H9 (cell line): ENCODE data around the gene CERS6. TPM values are rescaled to one million over a fixed set of nuclear protein-coding genes. Genes with fewer than 3 reads are reported as not detected.
A peak's percentile ranks its signal among the peaks of the same experiment; 100 is the strongest.

ENCODE experiments used
- DNase-seq: peaks from one replicate; pipeline ENCODE4 v3.0.0-alpha.2; 2017
- H2AFZ ChIP-seq: one replicate; pipeline ENCODE4 v1.6.1; 2013; ENCODE audit warnings: mild to moderate bottlenecking, low read length, control low read depth, moderate library complexity
- H2AK5ac ChIP-seq: 2 replicates; pipeline ENCODE4 v1.6.1; 2013; ENCODE audit warnings: low read length, control low read depth, mixed read lengths; ENCODE audit not compliant: insufficient read length
- H2BK120ac ChIP-seq: one replicate; pipeline ENCODE4 v1.6.1; 2013; ENCODE audit warnings: low read depth, mild to moderate bottlenecking, low read length, control low read depth, inconsistent platforms; ENCODE audit not compliant: poor library complexity, severe bottlenecking
- H2BK12ac ChIP-seq: 2 replicates; pipeline ENCODE4 v1.6.1; 2013; ENCODE audit warnings: low read length, control low read depth, mixed read lengths, low read depth; ENCODE audit not compliant: insufficient read length
- H2BK15ac ChIP-seq: 2 replicates; pipeline ENCODE4 v1.6.1; 2013; ENCODE audit warnings: low read depth, low read length, control low read depth
- H2BK20ac ChIP-seq: one replicate; pipeline ENCODE4 v1.6.1; 2013; ENCODE audit warnings: low read depth, mild to moderate bottlenecking, low read length, control low read depth, inconsistent platforms; ENCODE audit not compliant: poor library complexity, severe bottlenecking
- H2BK5ac ChIP-seq: 2 replicates; pipeline ENCODE4 v1.6.1; 2013; ENCODE audit warnings: low read length, control low read depth, mixed read lengths; ENCODE audit not compliant: insufficient read length
- H3K14ac ChIP-seq: 2 replicates; pipeline ENCODE4 v1.6.1; 2013; ENCODE audit warnings: low read length, control low read depth; ENCODE audit not compliant: insufficient read depth
- H3K18ac ChIP-seq: 2 replicates; pipeline ENCODE4 v1.6.1; 2013; ENCODE audit warnings: low read depth, mild to moderate bottlenecking, mixed read lengths, low read length, control low read depth; ENCODE audit not compliant: insufficient read length
- H3K23ac ChIP-seq: 2 replicates; pipeline ENCODE4 v1.6.1; 2013; ENCODE audit warnings: low read length, control low read depth, mixed read lengths, low read depth; ENCODE audit not compliant: insufficient read length
- H3K23me2 ChIP-seq: 2 replicates; pipeline ENCODE4 v1.6.1; 2013; ENCODE audit warnings: low read depth, mild to moderate bottlenecking, mixed read lengths, low read length, control low read depth; ENCODE audit not compliant: insufficient read length, poor library complexity, severe bottlenecking
- H3K27ac ChIP-seq: 2 replicates; pipeline ENCODE4 v1.5.1; 2013; ENCODE audit warnings: low read length, control low read depth, mixed read lengths, low read depth; ENCODE audit not compliant: insufficient read length
- H3K27me3 ChIP-seq: 2 replicates; pipeline ENCODE4 v1.6.1; 2013; ENCODE audit warnings: low read length, control low read depth, inconsistent platforms; ENCODE audit not compliant: insufficient read depth
- H3K4ac ChIP-seq: 2 replicates; pipeline ENCODE4 v1.6.1; 2013; ENCODE audit warnings: low read depth, mild to moderate bottlenecking, control low read depth, inconsistent platforms, low read length, moderate library complexity
- H3K4me1 ChIP-seq: 2 replicates; pipeline ENCODE4 v1.6.1; 2013; ENCODE audit warnings: low read length, control low read depth, inconsistent platforms; ENCODE audit not compliant: insufficient read depth
- H3K4me2 ChIP-seq: 2 replicates; pipeline ENCODE4 v1.6.1; 2013; ENCODE audit warnings: low read length, control low read depth, mixed read lengths; ENCODE audit not compliant: insufficient read length, insufficient read depth
- H3K56ac ChIP-seq: 2 replicates; pipeline ENCODE4 v1.6.1; 2013; ENCODE audit warnings: low read depth, mild to moderate bottlenecking, mixed read lengths, low read length, control low read depth; ENCODE audit not compliant: insufficient read length
- H3K79me1 ChIP-seq: 2 replicates; pipeline ENCODE4 v1.6.1; 2013; ENCODE audit warnings: low read depth, mild to moderate bottlenecking, moderate library complexity, low read length, control low read depth, inconsistent platforms; ENCODE audit not compliant: insufficient read depth, poor library complexity, severe bottlenecking
- H3K79me2 ChIP-seq: 2 replicates; pipeline ENCODE4 v1.6.1; 2013; ENCODE audit warnings: low read length, control low read depth, inconsistent platforms; ENCODE audit not compliant: insufficient read depth
- H3K9ac ChIP-seq: 2 replicates; pipeline ENCODE4 v1.6.1; 2013; ENCODE audit warnings: low read length, control low read depth, mixed read lengths; ENCODE audit not compliant: insufficient read length; ENCODE audit errors: extremely low read depth
- H3K9me3 ChIP-seq: one replicate; pipeline ENCODE4 v1.6.1; 2013; ENCODE audit warnings: low read depth, low read length, inconsistent platforms; ENCODE audit not compliant: control insufficient read depth
- H3T11ph ChIP-seq: one replicate; pipeline ENCODE4 v1.6.1; 2013; ENCODE audit warnings: mild to moderate bottlenecking, low read length, control low read depth, inconsistent platforms
- H4K20me1 ChIP-seq: one replicate; pipeline ENCODE4 v1.6.1; 2013; ENCODE audit not compliant: control insufficient read depth, insufficient read length, insufficient read depth
- H4K5ac ChIP-seq: 2 replicates; pipeline ENCODE4 v1.6.1; 2013; ENCODE audit warnings: low read depth, mild to moderate bottlenecking, mixed read lengths, low read length, control low read depth; ENCODE audit not compliant: insufficient read length
- H4K8ac ChIP-seq: replicated peaks from 2 replicates; pipeline ENCODE4 v1.6.1; 2013; ENCODE audit warnings: low read length, control low read depth, mixed read lengths, low read depth; ENCODE audit not compliant: insufficient read length
- H4K91ac ChIP-seq: 2 replicates; pipeline ENCODE4 v1.6.1; 2013; ENCODE audit warnings: low read depth, mild to moderate bottlenecking, moderate library complexity, mixed read lengths, low read length, control low read depth; ENCODE audit not compliant: insufficient read length
- H3K27ac Mint-ChIP-seq, 3 experiments: 2 replicates in 2 of 3; 3 replicates in 1 of 3; pipeline ENCODE4 v1.8.0; 2020 to 2021; ENCODE audit warnings: mixed read lengths in 3 of 3, mild to moderate bottlenecking in 1 of 3, moderate library complexity in 1 of 3
- H3K27me3 Mint-ChIP-seq: 2 replicates; pipeline ENCODE4 v1.8.0; 2021; ENCODE audit warnings: low read depth, mild to moderate bottlenecking, moderate library complexity, mixed read lengths
- H3K36me3 Mint-ChIP-seq, 3 experiments: 2 replicates in 2 of 3; 3 replicates in 1 of 3; pipeline ENCODE4 v1.8.0; 2020 to 2021; ENCODE audit warnings: low read depth in 3 of 3, mixed read lengths in 3 of 3; ENCODE audit not compliant: insufficient read depth in 1 of 3
- H3K4me1 Mint-ChIP-seq, 2 experiments: 2 replicates each; pipeline ENCODE4 v1.8.0; 2020; ENCODE audit warnings: mixed read lengths in 2 of 2
- H3K4me3 Mint-ChIP-seq, 2 experiments: 2 replicates in 1 of 2; 3 replicates in 1 of 2; pipeline ENCODE4 v1.8.0; 2020 to 2021; ENCODE audit warnings: mild to moderate bottlenecking in 2 of 2, mixed read lengths in 2 of 2, moderate library complexity in 1 of 2
- H3K9me3 Mint-ChIP-seq, 2 experiments: 2 replicates in 1 of 2; 3 replicates in 1 of 2; pipeline ENCODE4 v1.8.0; 2020; ENCODE audit warnings: mild to moderate bottlenecking in 2 of 2, mixed read lengths in 2 of 2, moderate library complexity in 1 of 2
- WGBS: extraction: QIAGEN DNeasy Blood & Tissue Kit; methylation state at CpG from one replicate; pipeline ENCODE4 v1.1.7; 2013; ENCODE audit warnings: missing lambda C conversion rate, low lambda C conversion rate, mixed read lengths; ENCODE audit not compliant: insufficient read length; ENCODE audit errors: extremely low coverage; 5-methylcytosine and 5-hydroxymethylcytosine counted together
- total RNA-seq: library from RNA; stranded (reverse); gene quantifications from 2 replicates; pipeline ENCODE4 v1.2.1, GENCODE V29; 2021
- TF ChIP-seq, protein P1 (sequence below): fragments of 200-600 bp; sonication (generic); conservative IDR thresholded peaks from 3 replicates; pipeline ENCODE4 v1.8.0; 2021; ENCODE audit warnings: antibody characterized with exemption, mild to moderate bottlenecking

CERS6 gene
- total RNA-seq, 1 experiment from 2014 or later, result 17.7 TPM

DNA sequence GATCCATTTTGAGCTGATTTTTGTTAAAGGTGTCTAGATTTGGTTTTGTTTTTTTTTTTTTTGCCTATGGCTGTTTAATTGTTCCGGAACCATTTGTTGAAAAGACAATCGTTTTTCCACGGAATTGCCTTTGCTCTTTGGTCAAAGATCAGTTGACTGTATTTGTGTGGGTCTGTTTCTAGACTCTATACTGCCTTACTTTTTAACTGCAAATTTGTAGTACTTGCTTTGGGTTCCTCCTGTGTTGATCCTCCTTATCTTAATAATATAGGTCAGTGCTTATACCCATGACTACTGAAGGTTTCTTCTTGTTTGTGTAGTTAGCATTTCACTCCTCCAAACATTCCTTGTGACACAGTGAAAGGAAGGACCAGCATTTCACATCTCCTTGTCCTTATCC is 30.4 kb downstream of the CERS6 start:
- no peaks in the 10 kb centered on the region for H3K9me3 Mint-ChIP-seq
- H3K14ac ChIP-seq, result no peak overlapping the region
- H3K36me3 Mint-ChIP-seq, result no peaks in the 10 kb centered on the region
- no peak overlapping the region for H3K9ac ChIP-seq
- no peak for DNase-seq
- H3K27me3 Mint-ChIP-seq, result no peaks in the 10 kb centered on the region
- H4K20me1 ChIP-seq, result no peaks in the 10 kb centered on the region
- no peaks in the 10 kb centered on the region for H3K27me3 ChIP-seq
- no CpG with 5 or more reads among the region's 3 CpGs for WGBS
- H2BK15ac ChIP-seq, result no peak overlapping the region
- no peak overlapping the region for H4K5ac ChIP-seq
- no peak overlapping the region for H3K56ac ChIP-seq
- H3K4me2 ChIP-seq, result no peak overlapping the region
- H3K79me2 ChIP-seq, result peaks cover 2% of the 10 kb centered on the region; the same call in 1 of the 2 replicates
- H4K8ac ChIP-seq, result no peak overlapping the region
- H3K27ac ChIP-seq, result no peak overlapping the region
- H2BK120ac ChIP-seq, result no peak overlapping the region
- H2AK5ac ChIP-seq, result no peak overlapping the region
- H2BK5ac ChIP-seq, result no peak overlapping the region
- no peak overlapping the region for H3K23ac ChIP-seq
- no peaks in the 10 kb centered on the region for H3K23me2 ChIP-seq
- no peak overlapping the region for H2BK12ac ChIP-seq
- no peaks in the 10 kb centered on the region for H3K79me1 ChIP-seq
- peaks cover 41 to 65% of the 10 kb centered on the region in 2 experiments for H3K4me1 Mint-ChIP-seq
- no peak overlapping the region for H3K18ac ChIP-seq
- H3K4me3 Mint-ChIP-seq, result no peak overlapping the region
- H3K9me3 ChIP-seq, result no peaks in the 10 kb centered on the region
- peaks cover 9% of the 10 kb centered on the region; the same call in 1 of the 2 replicates for H3K4me1 ChIP-seq
- H3K27ac Mint-ChIP-seq, result peak overlapping the region; percentile 26 to 92 (median 75); a peak in 5 of 7 replicates
- TF ChIP-seq, protein P1, sequence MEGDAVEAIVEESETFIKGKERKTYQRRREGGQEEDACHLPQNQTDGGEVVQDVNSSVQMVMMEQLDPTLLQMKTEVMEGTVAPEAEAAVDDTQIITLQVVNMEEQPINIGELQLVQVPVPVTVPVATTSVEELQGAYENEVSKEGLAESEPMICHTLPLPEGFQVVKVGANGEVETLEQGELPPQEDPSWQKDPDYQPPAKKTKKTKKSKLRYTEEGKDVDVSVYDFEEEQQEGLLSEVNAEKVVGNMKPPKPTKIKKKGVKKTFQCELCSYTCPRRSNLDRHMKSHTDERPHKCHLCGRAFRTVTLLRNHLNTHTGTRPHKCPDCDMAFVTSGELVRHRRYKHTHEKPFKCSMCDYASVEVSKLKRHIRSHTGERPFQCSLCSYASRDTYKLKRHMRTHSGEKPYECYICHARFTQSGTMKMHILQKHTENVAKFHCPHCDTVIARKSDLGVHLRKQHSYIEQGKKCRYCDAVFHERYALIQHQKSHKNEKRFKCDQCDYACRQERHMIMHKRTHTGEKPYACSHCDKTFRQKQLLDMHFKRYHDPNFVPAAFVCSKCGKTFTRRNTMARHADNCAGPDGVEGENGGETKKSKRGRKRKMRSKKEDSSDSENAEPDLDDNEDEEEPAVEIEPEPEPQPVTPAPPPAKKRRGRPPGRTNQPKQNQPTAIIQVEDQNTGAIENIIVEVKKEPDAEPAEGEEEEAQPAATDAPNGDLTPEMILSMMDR, result no peak
- H3T11ph ChIP-seq, result no peak overlapping the region
- H3K4ac ChIP-seq, result no peak overlapping the region
- H2AFZ ChIP-seq, result no peak overlapping the region
- no peak overlapping the region for H4K91ac ChIP-seq
- H2BK20ac ChIP-seq, result no peak overlapping the region
